Keratinocyte (primary cell): ENCODE measurements around the gene CORO1A. TPM values are rescaled to one million over a fixed set of nuclear protein-coding genes. Genes with fewer than 3 reads are reported as not detected.

ENCODE experiments used
- DNase-seq: peaks from one replicate; pipeline ENCODE4 v3.0.0-alpha.2; 2011; ENCODE audit warnings: low read depth, missing footprints, low spot score
- FAIRE-seq: peaks from 2 replicates; lab custom pipeline; 2011; peaks lifted over from hg19 to GRCh38; lab: Jason Lieb, UNC
- H2AFZ ChIP-seq: 2 replicates; pipeline ENCODE4 v1.6.0; 2012; ENCODE audit warnings: low read length, control low read depth, inconsistent platforms; ENCODE audit not compliant: control insufficient read depth
- H3K27ac ChIP-seq: 2 replicates; pipeline ENCODE4 v1.5.1; 2011; ENCODE audit warnings: low read length; ENCODE audit not compliant: control insufficient read depth, insufficient read depth
- H3K27me3 ChIP-seq: 3 replicates; pipeline ENCODE4 v1.6.0; 2011; ENCODE audit warnings: low read length; ENCODE audit not compliant: control insufficient read depth, insufficient read depth; ENCODE audit errors: extremely low read depth
- H3K36me3 ChIP-seq, 2 experiments: 2 replicates in 1 of 2; 3 replicates in 1 of 2; pipeline ENCODE4 v1.5.1; 2011; ENCODE audit warnings: low read length in 2 of 2, mild to moderate bottlenecking in 1 of 2; ENCODE audit not compliant: control insufficient read depth in 2 of 2, insufficient read depth in 2 of 2; ENCODE audit errors: extremely low read depth in 1 of 2
- H3K4me1 ChIP-seq: 3 replicates; pipeline ENCODE4 v1.5.1; 2011; ENCODE audit warnings: low read length; ENCODE audit not compliant: control insufficient read depth, insufficient read depth; ENCODE audit errors: extremely low read depth
- H3K4me2 ChIP-seq: 3 replicates; pipeline ENCODE4 v1.6.0; 2011; ENCODE audit warnings: low read depth, low read length; ENCODE audit not compliant: control insufficient read depth, insufficient read depth; ENCODE audit errors: extremely low read depth
- H3K4me3 ChIP-seq, 3 experiments: fragments of 200-600 bp in 1 of 3; sonication (generic) in 1 of 3; 2 replicates in 2 of 3; 3 replicates in 1 of 3; pipeline ENCODE4 v1.5.1; 2011 to 2016; ENCODE audit warnings: low read length in 3 of 3, mild to moderate bottlenecking in 3 of 3, control low read depth in 2 of 3, inconsistent platforms in 1 of 3, low read depth in 1 of 3, mixed read lengths in 1 of 3, mixed run types in 1 of 3, moderate library complexity in 1 of 3; ENCODE audit not compliant: control insufficient read depth in 2 of 3, insufficient read depth in 2 of 3; ENCODE audit errors: extremely low read depth in 1 of 3
- H3K79me2 ChIP-seq: 2 replicates; pipeline ENCODE4 v1.6.0; 2012; ENCODE audit warnings: low read length; ENCODE audit not compliant: control insufficient read depth, insufficient read depth
- H3K9ac ChIP-seq: 3 replicates; pipeline ENCODE4 v1.6.0; 2011; ENCODE audit warnings: low read length; ENCODE audit not compliant: control insufficient read depth, insufficient read depth; ENCODE audit errors: extremely low read depth
- H3K9me1 ChIP-seq: 3 replicates; pipeline ENCODE4 v1.6.0; 2011; ENCODE audit warnings: low read length; ENCODE audit not compliant: control insufficient read depth, insufficient read depth; ENCODE audit errors: extremely low read depth
- H3K9me3 ChIP-seq: 2 replicates; pipeline ENCODE4 v1.5.1; 2012; ENCODE audit warnings: low read depth, low read length; ENCODE audit not compliant: control insufficient read depth
- H4K20me1 ChIP-seq: 3 replicates; pipeline ENCODE4 v1.6.0; 2011; ENCODE audit warnings: low read length; ENCODE audit not compliant: control insufficient read depth, insufficient read depth; ENCODE audit errors: extremely low read depth
- EZH2 ChIP-seq: IDR thresholded peaks from one replicate; pipeline ENCODE4 v1.6.1; 2012; ENCODE audit warnings: inconsistent platforms, mild to moderate bottlenecking, low read length, moderate library complexity
- dilution Hi-C: fragments of 300-500 bp; cut with MboI; formaldehyde crosslinking; loops from one replicate; pipeline ENCODE4 v1.7.0; 2020; ENCODE audit warnings: low sequenced_read_pairs; ENCODE audit not compliant: extremely low pct_ligation_motif_present
- polyA plus RNA-seq, 5 experiments: library from polyadenylated mRNA; depleted of rRNA in 3 of 5; stranded (reverse) in 3 of 5; stranded (forward) in 1 of 5; unstranded in 1 of 5; fragments of >200 nt; gene quantifications; 1 replicate in 1 of 5; 2 replicates in 3 of 5; 3 replicates in 1 of 5; pipeline versions ENCODE4 v1.2.1 to v1.2.3, GENCODE V29; 2011 to 2012; ENCODE audit warnings: missing spikeins in 2 of 5, low read depth in 1 of 5, low replicate concordance in 1 of 5
- TF ChIP-seq, protein P1 (sequence below), 3 experiments: IDR thresholded peaks in 1 of 3; conservative IDR thresholded peaks in 1 of 3; optimal IDR thresholded peaks in 1 of 3; 2 replicates in 2 of 3; 3 replicates in 1 of 3; pipeline versions ENCODE3 to v1.5.1; 2011; ENCODE audit warnings: low read length in 3 of 3, mild to moderate bottlenecking in 3 of 3, moderate library complexity in 2 of 3, control low read depth in 1 of 3, inconsistent platforms in 1 of 3; ENCODE audit not compliant: insufficient read depth in 2 of 3; ENCODE audit errors: extremely low read depth in 1 of 3

The CORO1A gene
- polyA plus RNA-seq, 1 donor (not counting 4 experiments of a cell fraction or from before 2014, with no cell fraction given) = 2.8 TPM

DNA sequence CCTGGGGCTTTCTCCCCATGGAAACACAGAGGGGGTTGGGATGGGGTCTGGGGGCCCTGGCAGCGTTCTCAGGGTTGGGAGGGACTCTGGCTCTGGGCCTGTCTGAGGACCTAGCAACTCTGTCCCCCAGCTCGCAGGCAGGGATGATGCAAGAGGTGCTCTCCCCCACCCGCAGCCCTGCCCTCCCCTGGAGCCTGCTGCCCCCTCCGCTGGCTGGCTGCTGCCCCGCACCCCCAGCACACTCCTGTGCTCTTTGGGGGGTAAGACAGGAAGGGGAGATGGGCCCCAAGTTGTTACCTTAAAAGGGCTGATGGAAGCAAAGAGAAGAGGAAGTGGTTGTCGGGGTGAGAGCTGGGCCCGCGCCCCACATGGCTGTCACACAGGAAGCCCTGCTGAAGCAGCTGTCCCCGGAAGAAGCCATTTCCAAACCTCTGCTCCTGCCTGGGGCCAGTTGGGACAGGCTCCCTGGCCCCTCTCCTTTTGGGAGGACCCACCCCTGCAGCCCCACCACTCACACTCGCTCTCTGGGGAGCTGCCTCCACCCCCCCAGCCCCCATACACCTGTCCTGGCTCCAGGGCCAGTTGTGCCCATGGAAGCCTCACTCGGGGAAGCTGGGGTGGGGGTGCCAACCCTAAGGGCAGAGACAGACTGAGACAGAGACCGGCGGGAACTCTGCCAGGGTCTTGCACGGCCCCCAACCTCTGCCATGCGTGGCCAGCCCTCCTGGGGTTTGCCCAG, 2.5 kb downstream of the CORO1A start:
- DNase-seq (no peak), FAIRE-seq (no peak)
- H2AFZ ChIP-seq = no peak overlapping the region
- H3K4me1 ChIP-seq = peaks cover 3% of the 10 kb centered on the region
- no peak overlapping the region for H3K27ac ChIP-seq
- no peak overlapping the region for H3K9ac ChIP-seq
- dilution Hi-C loops = no loop called here
- no peaks in the 10 kb centered on the region for H3K9me3 ChIP-seq
- H3K4me2 ChIP-seq = no peak overlapping the region
- H3K27me3 ChIP-seq = no peaks in the 10 kb centered on the region
- H3K4me3 ChIP-seq = no peak overlapping the region
- no peaks in the 10 kb centered on the region for H4K20me1 ChIP-seq
- no peak for TF ChIP-seq EZH2
- TF ChIP-seq, protein P1, sequence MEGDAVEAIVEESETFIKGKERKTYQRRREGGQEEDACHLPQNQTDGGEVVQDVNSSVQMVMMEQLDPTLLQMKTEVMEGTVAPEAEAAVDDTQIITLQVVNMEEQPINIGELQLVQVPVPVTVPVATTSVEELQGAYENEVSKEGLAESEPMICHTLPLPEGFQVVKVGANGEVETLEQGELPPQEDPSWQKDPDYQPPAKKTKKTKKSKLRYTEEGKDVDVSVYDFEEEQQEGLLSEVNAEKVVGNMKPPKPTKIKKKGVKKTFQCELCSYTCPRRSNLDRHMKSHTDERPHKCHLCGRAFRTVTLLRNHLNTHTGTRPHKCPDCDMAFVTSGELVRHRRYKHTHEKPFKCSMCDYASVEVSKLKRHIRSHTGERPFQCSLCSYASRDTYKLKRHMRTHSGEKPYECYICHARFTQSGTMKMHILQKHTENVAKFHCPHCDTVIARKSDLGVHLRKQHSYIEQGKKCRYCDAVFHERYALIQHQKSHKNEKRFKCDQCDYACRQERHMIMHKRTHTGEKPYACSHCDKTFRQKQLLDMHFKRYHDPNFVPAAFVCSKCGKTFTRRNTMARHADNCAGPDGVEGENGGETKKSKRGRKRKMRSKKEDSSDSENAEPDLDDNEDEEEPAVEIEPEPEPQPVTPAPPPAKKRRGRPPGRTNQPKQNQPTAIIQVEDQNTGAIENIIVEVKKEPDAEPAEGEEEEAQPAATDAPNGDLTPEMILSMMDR (optimal IDR thresholded peaks at IDR 0.05 in 1 of 3, IDR thresholded peaks at IDR 0.05 in 1 of 3, conservative IDR thresholded peaks at IDR 0.05 in 1 of 3; ENCODE audit: extremely low read depth in 1 of 3, insufficient read depth in 2 of 3, low read length in 3 of 3) = no peak
- H3K36me3 ChIP-seq = no peaks in the 10 kb centered on the region
- H3K79me2 ChIP-seq = no peaks in the 10 kb centered on the region
- no peaks in the 10 kb centered on the region for H3K9me1 ChIP-seq

DNA sequence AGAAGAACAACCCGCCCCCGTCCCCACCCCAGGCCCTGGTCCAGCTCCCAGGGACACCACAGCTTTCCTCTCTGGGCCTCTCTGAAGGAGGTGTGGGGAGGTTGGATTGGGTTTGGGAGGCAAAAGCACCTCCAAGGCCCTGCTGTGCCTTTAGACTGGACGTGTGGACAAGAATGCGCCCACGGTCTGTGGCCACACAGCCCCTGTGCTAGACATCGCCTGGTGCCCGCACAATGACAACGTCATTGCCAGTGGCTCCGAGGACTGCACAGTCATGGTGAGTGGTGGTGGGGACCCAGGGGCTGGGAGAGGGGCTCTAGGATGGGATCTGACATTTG, 3.0 kb downstream of the CORO1A start:
- Histone ChIP-seq H3K9me1 (no peaks in the 10 kb centered on the region), H3K9me3 (no peaks in the 10 kb centered on the region), H3K27me3 (no peaks in the 10 kb centered on the region), H3K4me2 (no peak overlapping the region), H3K79me2 (no peaks in the 10 kb centered on the region), H3K27ac (no peak overlapping the region), H4K20me1 (no peaks in the 10 kb centered on the region), H3K4me1 (peaks cover 3% of the 10 kb centered on the region), H3K4me3 (no peak overlapping the region), H3K36me3 (no peaks in the 10 kb centered on the region), H2AFZ (no peak overlapping the region), H3K9ac (no peak overlapping the region)
- DNase-seq (no peak), FAIRE-seq (no peak)
- TF ChIP-seq, protein P1 (optimal IDR thresholded peaks at IDR 0.05 in 1 of 3, IDR thresholded peaks at IDR 0.05 in 1 of 3, conservative IDR thresholded peaks at IDR 0.05 in 1 of 3; ENCODE audit: extremely low read depth in 1 of 3, insufficient read depth in 2 of 3, low read length in 3 of 3) = no peak
- dilution Hi-C loops = no loop called here
